Keratinocyte (primary cell): ENCODE data around the gene NCK2.

Source experiments
- CTCF ChIP-seq, 3 experiments: IDR thresholded peaks in 1 of 3; conservative IDR thresholded peaks in 1 of 3; optimal IDR thresholded peaks in 1 of 3; 2 replicates in 2 of 3; 3 replicates in 1 of 3; pipeline versions ENCODE3 to v1.5.1; 2011; ENCODE audit warnings: low read length in 3 of 3, mild to moderate bottlenecking in 3 of 3, moderate library complexity in 2 of 3, control low read depth in 1 of 3, inconsistent platforms in 1 of 3; ENCODE audit not compliant: insufficient read depth in 2 of 3; ENCODE audit errors: extremely low read depth in 1 of 3
- EZH2 ChIP-seq: IDR thresholded peaks from one replicate; pipeline ENCODE4 v1.6.1; 2012; ENCODE audit warnings: inconsistent platforms, mild to moderate bottlenecking, low read length, moderate library complexity

- TF ChIP-seq CTCF (optimal IDR thresholded peaks at IDR 0.05 in 1 of 3, IDR thresholded peaks at IDR 0.05 in 1 of 3, conservative IDR thresholded peaks at IDR 0.05 in 1 of 3; ENCODE audit: extremely low read depth in 1 of 3, insufficient read depth in 2 of 3, low read length in 3 of 3) (no peak), EZH2 (no peak)
Measured at GRCh38 chr2:105879106-105879802, 134.5 kb downstream of the NCK2 start.
